Measurements from ENCODE around the gene SLC11A2.
"Not testable (repeated sequence)": the region's sequence is repeated elsewhere in the genome, so short reads cannot be mapped to it uniquely, and the experiment has no call there.

The SLC11A2 gene

DNA sequence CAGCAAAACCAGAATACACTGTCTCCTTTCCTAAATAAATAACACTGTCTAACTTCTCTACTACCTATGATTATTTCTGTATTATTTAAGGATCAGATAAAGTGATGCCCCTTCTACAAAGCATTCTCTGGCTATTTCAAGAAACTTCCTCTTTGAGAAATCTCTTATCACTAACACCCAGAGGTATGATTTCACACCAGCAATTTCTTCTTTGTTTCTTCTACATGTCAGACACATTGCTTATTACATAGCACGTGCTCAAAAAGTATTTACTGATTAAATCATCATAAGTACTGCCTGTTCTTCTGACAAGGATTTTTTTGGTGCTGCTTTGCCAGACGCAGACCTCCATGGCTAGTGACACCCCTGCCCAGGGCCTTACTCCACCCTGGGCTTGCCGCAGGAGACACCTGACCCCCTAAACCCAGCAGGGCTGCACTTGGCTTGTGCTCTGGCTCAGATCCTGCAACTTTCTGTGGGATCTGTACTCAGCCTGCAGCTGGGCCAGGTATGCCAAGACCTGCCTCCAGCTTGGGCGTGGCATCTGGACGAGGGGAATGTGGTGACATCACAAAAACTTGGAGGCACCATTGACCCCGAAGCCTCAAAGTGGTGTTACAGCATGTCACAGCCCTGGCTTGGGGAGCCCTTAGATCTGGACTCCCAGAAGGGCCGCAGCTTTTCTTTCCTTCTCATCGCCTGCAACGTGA is 89.2 kb downstream of the SLC11A2 start:
- FAIRE-seq: no peak

DNA sequence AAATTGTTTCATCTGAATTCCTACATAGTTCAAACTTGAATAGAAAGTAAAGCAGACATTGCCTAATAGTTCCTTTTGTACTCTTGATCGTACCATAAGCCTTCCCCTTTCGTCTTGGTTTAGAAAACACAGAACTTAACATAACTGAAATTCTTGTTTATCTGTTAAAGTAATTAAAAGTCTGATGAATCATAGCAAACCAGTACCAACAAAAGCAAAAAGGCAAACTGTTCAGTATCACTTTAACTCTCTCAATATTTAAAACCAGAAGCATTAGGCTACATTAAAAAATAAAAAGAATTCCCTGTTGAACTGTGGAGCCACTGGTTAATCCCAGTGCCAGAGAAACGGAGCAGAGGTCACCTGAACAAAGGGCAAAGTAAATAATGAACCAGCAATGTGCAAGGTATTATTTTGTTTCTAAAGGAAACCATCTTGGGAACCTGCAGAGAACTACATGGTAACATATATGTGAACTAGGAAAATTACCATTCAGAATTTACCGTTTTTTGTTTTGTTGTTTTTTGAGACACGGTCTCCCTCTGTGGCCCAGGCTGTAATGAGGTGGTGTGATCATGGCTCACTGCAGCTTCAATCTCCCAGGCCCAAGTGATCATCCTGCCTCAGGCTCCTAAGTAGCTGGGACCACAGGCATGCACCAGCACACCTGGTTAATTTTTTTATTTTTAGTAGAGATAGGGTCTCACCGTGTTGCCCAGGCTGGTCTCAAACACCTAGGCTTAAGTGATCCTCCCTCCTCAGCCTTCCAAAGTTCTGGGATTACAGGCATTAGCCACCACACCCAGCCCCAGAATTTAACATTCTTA is 91.0 kb downstream of the SLC11A2 start:
- FAIRE-seq: no peak

DNA sequence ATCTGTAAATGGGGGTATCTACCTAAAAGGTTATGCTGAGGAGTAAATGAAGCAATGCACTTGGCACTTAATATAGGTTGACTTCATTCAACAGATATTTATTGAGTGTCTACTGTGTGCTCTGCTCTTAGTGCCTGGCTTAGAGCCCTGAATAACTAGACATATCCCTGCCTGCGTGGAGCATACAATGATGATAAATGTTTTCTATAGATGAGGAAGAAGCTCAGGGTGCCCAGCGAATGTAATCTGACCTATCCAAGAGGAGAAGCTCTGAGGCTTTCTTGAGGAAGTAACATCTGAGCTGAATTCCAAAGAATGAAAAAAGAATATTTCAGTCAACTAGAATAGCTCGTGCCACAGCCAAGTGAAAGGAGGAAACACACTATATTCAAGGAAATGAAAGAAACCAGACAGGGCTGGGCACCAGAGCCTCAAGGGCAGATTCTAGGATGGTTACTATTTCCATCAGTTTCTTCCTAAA is 91.8 kb downstream of the SLC11A2 start:
- FAIRE-seq: no peak

DNA sequence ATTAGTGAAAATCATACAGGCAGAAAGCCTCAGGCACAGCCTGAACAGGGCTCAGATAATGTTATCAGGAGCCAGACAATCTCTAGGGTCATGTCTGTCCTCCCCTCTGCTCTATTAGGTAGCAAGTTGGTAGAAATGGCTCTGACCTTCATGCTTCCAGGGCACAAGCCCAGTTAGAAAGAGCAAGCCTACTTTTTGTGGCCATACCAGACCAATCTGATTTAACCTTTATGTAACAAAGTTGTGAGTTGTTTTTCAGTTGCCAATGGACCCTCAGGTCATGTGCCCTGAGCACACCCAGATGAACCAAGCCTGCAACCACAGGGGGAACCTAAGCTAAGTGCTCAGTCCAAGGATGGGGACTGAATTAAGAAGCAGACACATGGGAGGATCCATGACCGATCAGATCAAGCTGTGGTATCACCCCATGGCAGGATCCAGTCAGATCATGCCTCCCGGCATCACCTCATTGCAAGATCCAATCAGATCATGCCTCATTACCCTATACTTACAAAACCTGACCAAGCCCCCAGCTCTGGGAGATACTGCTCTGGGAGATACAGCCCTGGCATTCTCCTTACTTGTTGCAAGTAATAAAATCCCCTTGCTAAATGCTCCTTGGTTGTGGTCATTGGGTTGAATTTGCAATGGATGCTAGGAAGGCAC is 92.6 kb downstream of the SLC11A2 start:
- no peak for FAIRE-seq

DNA sequence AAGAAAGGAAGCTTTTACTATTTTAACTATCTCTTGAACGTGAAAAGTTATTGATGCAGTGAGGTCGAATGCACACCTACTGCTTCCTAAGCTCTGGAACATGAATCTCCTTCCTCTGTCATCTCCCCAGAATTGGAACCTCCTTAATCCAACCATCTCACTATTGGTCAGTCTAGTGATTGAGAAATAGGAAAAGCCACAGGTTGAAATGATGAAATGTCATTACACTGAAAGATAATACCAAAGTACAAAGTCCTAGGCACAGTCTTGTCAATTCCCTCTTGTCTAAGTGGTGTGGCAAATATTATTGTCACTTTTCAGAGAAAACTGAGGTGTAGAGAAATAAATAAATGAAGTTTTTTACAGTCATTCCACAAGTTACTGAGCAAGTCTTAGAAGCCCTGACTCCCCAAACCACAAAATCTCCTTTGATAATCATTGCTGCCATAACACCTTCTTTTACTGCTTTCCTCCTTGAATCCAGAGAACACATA is 93.3 kb downstream of the SLC11A2 start:
- FAIRE-seq: no peak

DNA sequence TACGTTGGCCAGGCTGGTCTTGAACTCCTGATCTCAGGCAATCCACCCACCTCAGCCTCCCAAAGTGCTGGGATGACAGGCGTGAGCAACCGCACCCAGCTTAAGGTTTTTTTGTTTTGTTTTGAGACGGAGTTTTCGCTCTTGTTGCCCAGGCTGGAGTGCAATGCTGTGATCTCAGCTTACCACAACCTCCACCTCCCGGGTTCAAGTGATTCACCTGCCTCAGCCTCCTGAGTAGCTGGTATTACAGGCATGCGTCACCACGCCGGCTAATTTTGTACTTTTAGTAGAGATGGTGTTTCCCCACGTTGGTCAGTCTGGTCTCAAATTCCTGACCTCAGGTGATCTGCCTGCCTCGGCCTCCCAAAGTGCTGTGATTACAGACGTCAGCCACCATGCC is 95.7 kb downstream of the SLC11A2 start:
- not testable (repeated sequence) for FAIRE-seq

DNA sequence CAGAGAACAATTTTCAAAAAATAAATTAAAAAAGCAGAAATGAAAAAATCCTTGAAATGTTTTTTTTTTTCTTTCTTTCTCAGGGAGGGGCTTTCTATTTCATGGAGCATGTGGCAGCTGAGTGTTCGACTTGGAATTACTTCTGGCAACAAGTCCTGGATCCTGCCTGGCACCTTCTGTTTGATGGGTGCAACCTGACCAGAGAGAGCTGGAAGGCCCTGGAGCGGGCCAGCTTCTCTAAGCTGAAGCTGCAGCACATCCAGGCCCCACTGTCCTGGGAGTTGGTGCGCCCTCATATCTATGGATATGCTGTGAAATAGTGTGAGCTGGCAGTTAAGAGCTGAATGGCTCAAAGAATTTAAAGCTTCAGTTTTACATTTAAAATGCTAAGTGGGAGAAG is 96.4 kb downstream of the SLC11A2 start:
- no peak for FAIRE-seq
